AG04450 (cell line): ENCODE results near the gene HPSE. TPM values are rescaled to one million over a fixed set of nuclear protein-coding genes. Genes with fewer than 3 reads are reported as not detected.
A peak's percentile ranks its signal among the peaks of the same experiment; 100 is the strongest.
"Not testable (repeated sequence)": the region's sequence is repeated elsewhere in the genome, so short reads cannot be mapped to it uniquely, and the experiment has no call there.

ENCODE experiments used
- CTCF ChIA-PET: fragments of 300-600, 350-600 bp; formaldehyde crosslinking; extraction: SDS; loops from one replicate; lab custom pipeline; 2022; ENCODE audit warnings: antibody characterized with exemption, inconsistent platforms; lab: Charles Lee
- POLR2A ChIA-PET: fragments of 350-600 bp; formaldehyde crosslinking; extraction: SDS; loops from one replicate; lab custom pipeline; 2021; ENCODE audit warnings: antibody characterized with exemption, inconsistent platforms; lab: Yijun Ruan, JAX
- DNase-seq: peaks from one replicate; pipeline ENCODE4 v3.0.0-alpha.2; 2011; ENCODE audit warnings: low read depth, low spot score
- H3K27ac ChIP-seq: one replicate; pipeline ENCODE4 v1.5.1; 2012; ENCODE audit warnings: low read depth, low read length, control low read depth
- H3K27me3 ChIP-seq: one replicate; pipeline ENCODE4 v1.6.0; 2012; ENCODE audit warnings: low read length; ENCODE audit not compliant: control insufficient read depth, insufficient read depth
- H3K4me3 ChIP-seq: 2 replicates; pipeline ENCODE4 v1.5.1; 2011; ENCODE audit warnings: mild to moderate bottlenecking, low read depth, low read length, control low read depth
- H3K9me3 ChIP-seq: 2 replicates; pipeline ENCODE4 v1.5.1; 2012; ENCODE audit warnings: low read length; ENCODE audit not compliant: control insufficient read depth, insufficient read depth
- polyA plus RNA-seq: library from polyadenylated mRNA; depleted of rRNA; stranded (reverse); fragments of >200 nt; gene quantifications from 2 replicates; pipeline ENCODE4 v1.2.3, GENCODE V29; 2011
- TF ChIP-seq, protein P1 (sequence below): IDR thresholded peaks from 2 replicates; pipeline ENCODE4 v1.5.1; 2011; ENCODE audit warnings: low read depth, low read length, control low read depth, inconsistent platforms

HPSE gene
- polyA plus RNA-seq, 1 experiment, result 0.37 TPM

DNA sequence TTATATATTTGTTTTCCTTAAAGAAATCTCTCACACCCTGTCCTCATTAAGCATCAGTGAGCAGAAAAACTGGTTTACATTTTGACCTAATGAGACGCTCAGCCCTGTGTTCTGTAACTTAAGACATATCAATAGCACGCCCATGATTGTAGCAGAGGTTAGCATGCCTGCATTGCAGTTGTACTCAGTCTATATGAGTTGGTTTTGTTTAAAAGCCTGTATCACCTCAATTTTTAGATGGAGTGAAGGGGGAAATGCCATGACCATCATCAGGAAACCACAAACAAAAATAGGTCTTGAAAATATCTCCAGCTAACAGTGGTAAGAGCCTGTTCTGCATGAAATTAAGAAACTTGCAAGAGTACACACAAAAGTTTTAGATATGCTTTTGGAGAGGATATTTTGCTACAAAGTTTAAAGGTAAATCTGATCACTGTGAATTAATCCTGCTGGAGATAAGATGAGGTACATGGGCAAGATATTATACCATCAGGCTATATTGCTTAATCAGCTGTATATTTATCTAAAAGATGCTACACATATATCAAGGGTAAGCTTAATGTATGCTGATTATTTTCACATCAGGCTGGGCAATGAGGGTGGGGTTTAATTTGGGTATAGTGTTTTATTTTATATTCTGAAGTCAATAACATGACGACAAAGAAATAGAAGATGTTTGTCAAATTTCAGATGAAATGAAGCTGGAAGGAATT, 36.9 kb downstream of the HPSE start:
- no peak overlapping the region for H3K4me3 ChIP-seq
- TF ChIP-seq, protein P1, sequence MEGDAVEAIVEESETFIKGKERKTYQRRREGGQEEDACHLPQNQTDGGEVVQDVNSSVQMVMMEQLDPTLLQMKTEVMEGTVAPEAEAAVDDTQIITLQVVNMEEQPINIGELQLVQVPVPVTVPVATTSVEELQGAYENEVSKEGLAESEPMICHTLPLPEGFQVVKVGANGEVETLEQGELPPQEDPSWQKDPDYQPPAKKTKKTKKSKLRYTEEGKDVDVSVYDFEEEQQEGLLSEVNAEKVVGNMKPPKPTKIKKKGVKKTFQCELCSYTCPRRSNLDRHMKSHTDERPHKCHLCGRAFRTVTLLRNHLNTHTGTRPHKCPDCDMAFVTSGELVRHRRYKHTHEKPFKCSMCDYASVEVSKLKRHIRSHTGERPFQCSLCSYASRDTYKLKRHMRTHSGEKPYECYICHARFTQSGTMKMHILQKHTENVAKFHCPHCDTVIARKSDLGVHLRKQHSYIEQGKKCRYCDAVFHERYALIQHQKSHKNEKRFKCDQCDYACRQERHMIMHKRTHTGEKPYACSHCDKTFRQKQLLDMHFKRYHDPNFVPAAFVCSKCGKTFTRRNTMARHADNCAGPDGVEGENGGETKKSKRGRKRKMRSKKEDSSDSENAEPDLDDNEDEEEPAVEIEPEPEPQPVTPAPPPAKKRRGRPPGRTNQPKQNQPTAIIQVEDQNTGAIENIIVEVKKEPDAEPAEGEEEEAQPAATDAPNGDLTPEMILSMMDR, result no peak
- POLR2A ChIA-PET, result interaction anchor here (1.1 kb wide), 1 partner anchor 13 kb away, joined by 3 read pairs; the partner anchor contains the start of gene COQ2
- CTCF ChIA-PET, result no interaction called here
- H3K9me3 ChIP-seq, result no peaks in the 10 kb centered on the region
- no peaks in the 10 kb centered on the region for H3K27me3 ChIP-seq
- H3K27ac ChIP-seq, result no peak overlapping the region
- no peak for DNase-seq

DNA sequence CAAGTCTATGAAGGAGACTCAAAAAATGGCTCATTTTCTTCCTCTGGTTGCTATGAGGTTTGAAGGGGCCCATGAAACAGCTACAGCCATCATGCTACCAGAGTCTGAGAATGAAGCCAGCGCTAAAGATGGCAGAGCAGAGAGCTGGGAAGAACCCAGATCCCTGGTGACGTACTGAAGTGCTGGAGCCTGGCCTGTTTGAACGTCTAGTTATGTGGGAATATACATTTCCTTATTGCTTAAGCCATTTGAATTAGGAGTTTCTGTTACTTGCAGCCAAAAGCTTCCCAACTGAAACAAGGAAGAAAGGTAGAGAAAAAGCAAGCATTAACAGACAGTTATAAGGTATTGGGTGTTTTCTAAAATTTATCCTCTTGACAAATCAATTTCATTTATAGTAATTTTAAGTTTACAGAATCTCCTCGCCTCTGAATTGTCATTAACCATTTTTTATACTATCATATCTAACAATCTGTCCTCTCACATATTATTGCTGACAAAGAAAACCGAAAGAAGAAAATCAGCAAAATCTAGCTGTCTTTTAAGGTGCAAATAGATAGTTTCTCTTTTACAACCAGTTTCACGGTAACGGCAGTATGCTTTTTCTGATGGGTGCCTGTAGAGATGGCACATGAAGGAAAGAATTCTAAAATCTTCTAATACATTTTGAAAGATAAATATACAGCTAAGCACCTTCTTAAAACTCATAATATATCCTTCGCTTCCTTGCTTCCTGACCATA, 41.2 kb downstream of the HPSE start:
- POLR2A ChIA-PET, result interaction anchor here (0.6 kb wide), 1 partner anchor 283 kb away, joined by 6 read pairs; the partner anchor contains the start of gene LIN54
- Histone ChIP-seq H3K27me3 (peaks cover 3% of the 10 kb centered on the region), H3K4me3 (no peak overlapping the region), H3K27ac (no peak overlapping the region), H3K9me3 (no peaks in the 10 kb centered on the region)
- DNase-seq, result no peak
- TF ChIP-seq, protein P1, result no peak
- CTCF ChIA-PET, result interaction anchor here (0.8 to 1.8 kb wide), 2 partner anchors 9 to 11 kb away, joined by 4 to 5 read pairs; partner anchors contain the start of gene COQ2

DNA sequence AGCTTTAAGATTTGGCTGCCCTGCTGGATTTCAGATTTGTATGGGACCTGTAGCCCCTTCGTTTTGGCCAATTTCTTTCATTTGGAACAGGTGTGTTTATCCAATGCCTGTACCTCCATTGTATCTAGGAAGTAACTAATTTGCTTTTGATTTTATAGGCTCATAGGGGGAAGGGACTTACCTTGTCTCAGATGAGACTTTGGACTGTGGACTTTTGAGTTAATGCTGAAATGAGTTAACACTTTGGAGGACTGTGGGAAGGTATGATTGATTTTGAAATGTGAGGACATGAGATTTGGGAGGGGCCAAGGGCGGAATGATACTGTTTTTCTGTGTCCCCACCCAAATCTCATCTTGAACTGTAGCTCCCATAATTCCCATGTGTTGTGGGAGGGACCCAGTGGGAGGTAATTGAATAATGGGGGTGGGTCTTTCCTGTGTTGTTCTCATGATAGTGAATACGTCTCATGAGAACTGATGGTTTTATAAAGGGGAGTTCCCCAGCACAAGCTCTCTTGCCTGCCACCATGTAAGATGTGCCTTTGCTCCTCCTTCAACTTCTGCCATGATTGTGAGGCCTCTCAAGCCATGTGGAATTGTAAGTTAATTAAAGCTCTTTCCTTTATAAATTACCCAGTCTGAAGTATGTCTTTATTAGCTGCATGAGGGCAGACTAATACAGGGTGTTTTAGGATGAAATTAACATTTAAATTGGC, 44.4 kb downstream of the HPSE start:
- DNase-seq, H3K9me3 ChIP-seq, H3K27me3 ChIP-seq, H3K27ac ChIP-seq, POLR2A ChIA-PET, H3K4me3 ChIP-seq: not testable (repeated sequence)
- CTCF ChIA-PET, result interaction anchor here (0.6 kb wide), 1 partner anchor 1460 kb away, joined by 3 read pairs; no protein-coding TSS in a partner anchor

DNA sequence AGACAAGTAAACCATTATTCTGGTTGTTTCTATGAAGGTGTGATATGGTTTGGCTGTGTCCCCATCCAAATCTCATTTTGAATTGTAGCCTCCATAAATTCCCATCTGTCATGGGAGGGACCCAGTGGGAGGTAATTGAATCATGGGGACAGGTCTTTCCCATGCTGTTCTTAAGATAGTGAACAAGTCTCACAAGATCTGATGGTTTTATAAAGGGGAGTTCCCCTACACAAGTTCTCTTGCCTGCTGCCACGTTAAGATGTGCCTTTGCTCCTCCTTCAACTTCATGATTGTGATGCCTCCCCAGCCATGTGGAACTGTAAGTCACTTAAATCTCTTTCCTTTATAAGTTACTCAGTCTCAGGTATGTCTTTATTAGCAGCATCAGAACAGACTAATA, 46.3 kb downstream of the HPSE start:
- H3K27me3 ChIP-seq, H3K4me3 ChIP-seq, CTCF ChIA-PET, H3K27ac ChIP-seq, DNase-seq, POLR2A ChIA-PET, H3K9me3 ChIP-seq: not testable (repeated sequence)

DNA sequence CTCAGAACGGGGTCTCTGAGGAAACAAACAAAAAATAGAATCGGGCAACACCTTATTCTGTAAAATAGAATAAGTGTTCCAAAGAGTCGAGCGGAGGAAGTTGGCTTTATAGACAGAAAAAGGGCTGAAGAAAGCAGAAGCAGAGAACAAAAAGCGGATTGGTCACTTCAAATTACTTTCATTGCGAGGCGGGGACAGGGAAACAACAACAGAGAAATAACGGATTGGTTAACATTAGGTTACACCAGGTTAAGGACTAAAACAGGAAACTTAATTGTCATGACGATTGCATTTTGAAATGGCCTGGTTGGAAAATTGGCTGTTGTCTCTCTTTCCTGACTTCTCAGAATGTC, 49.6 kb downstream of the HPSE start:
- TF ChIP-seq, protein P1, result no peak
- Histone ChIP-seq H3K4me3 (peak overlapping the region; percentile 74), H3K9me3 (no peaks in the 10 kb centered on the region), H3K27me3 (peaks cover 3% of the 10 kb centered on the region), H3K27ac (peak overlapping the region; percentile 69)
- POLR2A ChIA-PET, result interaction anchor here (0.6 to 1.3 kb wide), 6 partner anchors 13 to 272 kb away, joined by 3 to 14 read pairs (median 4); partner anchors contain the start of genes COPS4, HELQ and MRPS18C
- CTCF ChIA-PET, result interaction anchor here (0.5 to 2.4 kb wide), 13 partner anchors 8 to 822 kb away, joined by 3 to 15 read pairs (median 4); partner anchors contain the start of gene HELQ
- DNase-seq, result no peak
